HG03095 (cell line): Measurements from ENCODE around the gene RGPD6.
"Not testable (repeated sequence)": the region's sequence is repeated elsewhere in the genome, so short reads cannot be mapped to it uniquely, and the experiment has no call there.

ENCODE experiments used
- ATAC-seq: cut with Tn5 transposase; IDR thresholded peaks from one replicate; pipeline ENCODE4 v1.9.1; 2021; ENCODE audit warnings: moderate library complexity; ENCODE audit not compliant: unreplicated experiment

RGPD6 gene

DNA sequence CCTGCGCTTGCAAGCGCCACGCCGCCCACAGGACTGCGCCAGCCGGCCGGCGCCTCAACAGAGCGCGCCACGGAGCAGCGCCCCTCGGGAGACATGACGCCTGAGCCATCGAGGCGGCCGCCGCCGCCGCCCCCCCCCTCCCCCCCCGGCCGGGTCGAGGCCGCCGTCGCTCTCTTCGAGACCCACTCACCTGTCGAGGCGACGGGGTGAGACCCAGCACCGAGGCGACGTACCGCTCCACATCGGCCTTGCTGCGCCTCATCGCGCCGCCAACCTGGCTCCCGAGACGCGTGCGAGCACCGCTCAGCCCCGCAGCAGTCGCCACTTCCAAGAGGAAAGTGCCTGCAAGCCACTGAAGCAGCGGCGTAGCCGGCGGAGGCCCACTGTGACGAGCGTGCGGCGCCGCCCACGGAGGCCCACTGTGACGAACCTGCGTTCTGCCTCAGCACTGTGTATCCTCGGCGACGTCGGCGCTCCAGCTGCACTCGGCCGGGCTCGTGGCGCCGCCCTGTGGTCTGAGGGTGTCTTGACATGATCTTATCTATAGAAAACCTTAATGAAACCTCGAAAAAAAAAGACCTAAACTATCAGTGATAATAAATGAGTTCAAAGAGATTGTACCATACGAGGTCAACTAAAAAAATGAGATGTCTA, at the start of gene RGPD6:
Gene RGPD6 (minus strand): TSS at position 460 of the 654 bp plus-strand sequence. CDS start 198 bp downstream, at position 262.
- peak; percentile 100 for ATAC-seq

DNA sequence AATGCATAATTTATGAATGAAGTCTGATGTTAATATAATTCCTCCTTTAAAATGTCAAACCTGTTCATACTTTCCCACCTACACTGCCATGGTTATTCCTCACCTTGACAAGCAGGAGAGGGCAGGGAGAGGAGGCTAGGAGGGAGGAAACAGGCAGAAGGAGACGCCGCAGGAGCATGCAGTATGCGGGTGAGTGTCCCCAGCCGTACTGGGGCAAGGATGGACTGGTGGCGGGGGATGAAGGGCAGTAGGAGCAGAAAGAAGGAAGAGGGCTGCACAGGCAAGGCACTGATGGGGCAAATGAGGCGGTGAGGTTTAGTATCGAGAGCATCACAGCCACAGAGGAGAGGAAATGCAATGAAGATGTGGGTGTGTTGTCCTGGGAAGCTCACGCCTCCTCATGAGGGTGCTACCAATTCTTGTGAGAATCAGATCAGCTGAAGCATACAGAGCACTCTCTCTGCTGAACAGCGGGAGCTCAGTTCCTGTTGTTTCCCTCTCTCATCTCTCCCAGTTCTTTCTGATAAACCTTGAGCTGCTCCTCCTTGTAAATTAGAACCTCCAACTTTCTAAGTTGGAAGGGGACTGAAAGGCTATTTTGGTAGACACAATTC, 42.4 kb upstream of the RGPD6 start:
- not testable (repeated sequence) for ATAC-seq

DNA sequence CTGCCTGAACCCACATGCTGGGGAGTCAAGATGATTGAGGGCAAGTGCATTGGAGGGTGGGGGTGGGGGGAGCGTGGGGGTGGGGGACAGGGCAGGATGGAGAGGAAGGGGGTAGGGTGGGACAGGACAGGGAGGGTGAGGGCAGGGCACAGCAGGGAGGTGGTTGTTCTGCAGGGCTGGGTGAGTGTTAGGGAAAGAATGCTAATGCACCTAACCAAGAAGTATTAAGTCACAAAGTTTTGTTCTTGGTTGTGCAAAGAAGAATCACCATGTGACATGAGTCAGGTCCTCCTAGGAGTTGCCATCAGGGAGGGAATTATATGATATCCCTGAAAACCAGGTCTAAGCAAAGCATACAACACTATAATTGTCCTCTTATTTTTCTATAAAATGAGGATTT, 36.9 kb upstream of the RGPD6 start:
- not testable (repeated sequence) for ATAC-seq

- ATAC-seq = not testable (repeated sequence)
Measured at GRCh38 chr2:110610613-110611250, 33.7 kb upstream of the RGPD6 start.

DNA sequence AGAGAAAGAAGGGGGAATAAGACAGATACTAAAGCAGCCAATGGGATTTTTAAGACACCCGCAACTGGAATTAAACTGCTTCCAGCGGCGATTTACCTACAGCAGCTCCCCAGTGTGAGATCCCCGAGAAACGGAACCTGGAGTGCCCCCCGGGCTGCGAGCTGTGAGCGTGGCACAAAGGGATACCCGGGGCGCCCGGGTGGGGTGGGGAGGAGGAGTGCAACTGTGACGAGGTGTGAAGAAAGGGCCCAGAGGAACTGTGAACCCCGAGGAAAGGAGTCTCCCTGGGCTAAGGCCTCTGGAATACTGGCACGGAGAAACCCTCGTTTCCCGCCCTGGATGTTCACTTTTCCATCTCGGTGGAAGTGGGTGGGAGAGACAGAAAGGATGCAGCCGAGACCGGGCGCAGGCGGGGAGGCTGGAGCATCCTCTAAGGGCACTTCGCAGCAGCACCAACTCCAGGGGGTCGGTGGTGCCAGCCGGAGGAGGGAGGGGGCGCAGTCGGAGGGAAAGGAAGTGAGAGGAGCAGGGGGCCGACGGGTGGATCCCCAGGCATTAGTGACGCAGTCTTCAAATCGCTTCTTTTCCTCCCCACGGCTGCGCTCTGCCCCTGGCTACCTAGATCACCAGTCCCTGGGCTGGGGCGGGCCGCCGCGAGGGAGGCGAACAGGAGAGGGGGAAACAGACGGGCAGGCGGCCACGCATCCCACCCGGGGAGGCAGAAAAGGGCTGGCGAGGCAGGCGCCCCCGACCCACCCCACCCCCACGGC, 33.0 kb upstream of the RGPD6 start:
- ATAC-seq = not testable (repeated sequence)

- ATAC-seq = not testable (repeated sequence)
Measured at GRCh38 chr2:110608788-110609502, 31.9 kb upstream of the RGPD6 start.

- not testable (repeated sequence) for ATAC-seq
Measured at GRCh38 chr2:110605057-110605456, 28.0 kb upstream of the RGPD6 start.

- not testable (repeated sequence) for ATAC-seq
Measured at GRCh38 chr2:110603917-110604591, 27.0 kb upstream of the RGPD6 start.

- not testable (repeated sequence) for ATAC-seq
Measured at GRCh38 chr2:110602139-110602538, 25.1 kb upstream of the RGPD6 start.

GRCh38 chr2:110591973-110592372, 15.0 kb upstream of the RGPD6 start:
- ATAC-seq = not testable (repeated sequence)

GRCh38 chr2:110589677-110590330, 12.8 kb upstream of the RGPD6 start:
- ATAC-seq = not testable (repeated sequence)

- ATAC-seq = not testable (repeated sequence)
Measured at GRCh38 chr2:110588520-110588919, 11.5 kb upstream of the RGPD6 start.

- not testable (repeated sequence) for ATAC-seq
Measured at GRCh38 chr2:110579216-110579965, 2.4 kb upstream of the RGPD6 start.

GRCh38 chr2:110578429-110578828, 1.4 kb upstream of the RGPD6 start:
- not testable (repeated sequence) for ATAC-seq

DNA sequence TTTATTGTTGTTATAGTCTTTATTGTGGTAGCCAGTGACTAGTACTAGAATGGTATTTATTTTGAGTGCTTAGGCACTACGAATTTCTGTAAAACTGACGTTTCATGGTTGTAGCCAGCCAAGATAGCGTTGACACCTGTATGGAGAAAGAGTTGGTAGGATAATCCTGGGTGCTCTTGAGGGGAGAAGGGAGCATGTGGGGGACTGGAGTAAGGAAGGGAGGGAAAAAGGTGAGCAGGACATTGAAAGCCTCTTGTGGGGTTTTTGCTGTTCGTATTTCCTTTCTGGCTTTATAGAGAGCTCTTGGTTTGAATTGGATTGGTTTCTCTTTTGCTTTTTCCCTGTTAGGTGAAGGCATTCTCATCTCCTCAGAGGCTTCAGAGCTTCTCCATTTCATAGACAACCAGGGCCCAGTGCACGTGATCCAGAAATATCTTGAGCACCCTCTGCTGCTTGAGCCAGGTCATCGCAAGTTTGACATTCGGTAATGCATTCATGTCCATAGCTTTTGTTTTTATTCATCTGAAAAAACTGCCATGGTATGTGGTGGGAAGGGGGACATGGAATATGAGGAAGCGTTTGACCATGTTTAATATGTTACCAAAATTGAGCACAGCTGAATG, 77.2 kb downstream of the RGPD6 start:
- not testable (repeated sequence) for ATAC-seq

DNA sequence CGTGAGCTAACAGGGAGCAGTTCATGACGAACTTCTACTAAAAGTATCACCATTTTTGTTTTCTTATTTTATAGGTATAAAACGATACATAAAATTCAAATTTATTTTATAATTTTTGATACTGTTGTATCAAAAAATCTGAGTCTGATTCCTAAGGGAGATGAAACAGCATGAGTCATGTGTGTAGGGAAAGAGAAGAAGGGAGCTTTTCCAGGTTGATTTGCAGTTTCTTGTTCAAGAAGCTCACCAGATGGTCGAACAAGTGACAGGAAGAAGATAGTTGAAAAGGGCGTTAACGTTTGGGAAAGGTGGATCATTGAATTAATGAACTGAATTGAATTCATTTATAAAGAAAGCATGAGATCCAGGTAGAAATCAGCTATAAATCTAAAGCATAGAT, 81.0 kb downstream of the RGPD6 start:
- not testable (repeated sequence) for ATAC-seq

DNA sequence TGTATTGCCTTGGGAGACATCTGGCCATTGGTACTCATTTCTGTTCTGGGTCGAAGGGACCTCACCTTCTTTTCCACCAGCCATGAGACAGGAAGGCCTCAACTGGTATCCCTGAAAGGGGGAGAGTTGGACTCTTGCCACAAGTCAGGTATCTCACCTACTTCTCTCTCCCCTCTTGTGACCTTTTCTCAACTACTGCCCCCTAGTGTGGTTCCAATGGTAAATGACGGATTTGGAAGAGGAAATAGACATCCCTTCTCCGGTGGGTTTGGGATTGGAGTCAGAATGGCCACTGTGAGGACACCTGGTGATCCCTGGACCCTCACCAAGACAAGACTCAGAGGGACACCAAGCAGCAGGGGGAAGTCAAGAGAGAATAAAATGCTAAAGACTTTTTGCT, 82.5 kb downstream of the RGPD6 start:
- not testable (repeated sequence) for ATAC-seq

- not testable (repeated sequence) for ATAC-seq
Measured at GRCh38 chr2:110488991-110489390, 88.0 kb downstream of the RGPD6 start.
